Kidney (tissue), 14 donors: ENCODE data around the gene MMP11. TPM values are rescaled to one million over a fixed set of nuclear protein-coding genes. Genes with fewer than 3 reads are reported as not detected.

ENCODE experiments used
- DNase-seq, 5 donors: peaks; one replicate each; pipeline ENCODE4 v3.0.0-alpha.2; 2013 to 2020
- FAIRE-seq: peaks from 2 replicates; lab custom pipeline; 2012; peaks lifted over from hg19 to GRCh38; lab: Jason Lieb, UNC
- H3K27ac ChIP-seq, 2 donors: one replicate each; pipeline ENCODE4 v1.7.0; 2013; ENCODE audit warnings: low read depth in 2 of 2, low read length in 2 of 2, inconsistent platforms in 1 of 2
- H3K27me3 ChIP-seq: one replicate; pipeline ENCODE4 v1.7.1; 2013; ENCODE audit warnings: low read length, inconsistent platforms; ENCODE audit not compliant: control insufficient read depth, insufficient read depth
- H3K36me3 ChIP-seq, 3 donors: one replicate each; pipeline versions ENCODE4 v1.7.0 to v1.7.1; 2013; ENCODE audit warnings: low read length in 3 of 3, control low read depth in 1 of 3, inconsistent platforms in 1 of 3; ENCODE audit not compliant: insufficient read depth in 3 of 3, control insufficient read depth in 2 of 3
- H3K4me1 ChIP-seq, 3 donors: one replicate each; pipeline versions ENCODE4 v1.7.0 to v1.7.1; 2013; ENCODE audit warnings: low read length in 3 of 3, inconsistent platforms in 1 of 3, low read depth in 1 of 3; ENCODE audit not compliant: control insufficient read depth in 2 of 3, insufficient read depth in 2 of 3
- H3K4me3 ChIP-seq, 3 donors: one replicate each; pipeline versions ENCODE4 v1.7.0 to v1.8.1; 2013; ENCODE audit warnings: low read length in 3 of 3, control low read depth in 1 of 3, inconsistent platforms in 1 of 3
- H3K9ac ChIP-seq, 3 donors: one replicate each; pipeline versions ENCODE4 v1.7.0 to v1.7.1; 2013; ENCODE audit warnings: low read length in 3 of 3, control low read depth in 1 of 3, inconsistent platforms in 1 of 3
- H3K9me3 ChIP-seq, 3 donors: one replicate each; pipeline versions ENCODE4 v1.7.0 to v1.7.1; 2013; ENCODE audit warnings: low read length in 3 of 3, control low read depth in 1 of 3, inconsistent platforms in 1 of 3; ENCODE audit not compliant: control insufficient read depth in 2 of 3, insufficient read depth in 1 of 3
- intact Hi-C: fragments of 100-400 bp; cut with DNase I; formaldehyde crosslinking; loops from one replicate; pipeline ENCODE4 v1.11.1; 2022
- polyA plus RNA-seq: library from polyadenylated mRNA; stranded (reverse); fragments of 350-450 nt; fragmentation: Illumina TruSeq; extraction: RNeasy Lipid Tissue Mini Kit (QIAGEN cat#74804); gene quantifications from one replicate; pipeline ENCODE4 v1.2.3, GENCODE V29; 2014; ENCODE audit warnings: low read depth, low replicate concordance; ENCODE audit not compliant: insufficient read depth
- total RNA-seq: library from RNA; stranded (reverse); fragmentation: NEBNext Ultra II Directional; extraction: Animal tissue kit (Norgen Biotek cat#: 25700); gene quantifications from one replicate; pipeline ENCODE4 v1.2.1, GENCODE V29; 2021
- TF ChIP-seq, protein P1 (sequence below): IDR thresholded peaks from 3 replicates; pipeline ENCODE4 v1.5.1; 2012; ENCODE audit warnings: mild to moderate bottlenecking, moderate library complexity, borderline replicate concordance; ENCODE audit not compliant: insufficient read depth; ENCODE audit errors: extremely low read depth
- donor health status: control.
- donor health status: control.
- donor health status: control.
- donor health status: control.
- donor health status: control.
- donor health status: DM: yes; HTN: yes; CAD: no.
- donor health status: Normal renal cell carcinoma (clear cell type).

MMP11 gene
- total and polyA plus RNA-seq, 2 donors from 2014 or later, result 2.7 to 4.4 TPM

DNA sequence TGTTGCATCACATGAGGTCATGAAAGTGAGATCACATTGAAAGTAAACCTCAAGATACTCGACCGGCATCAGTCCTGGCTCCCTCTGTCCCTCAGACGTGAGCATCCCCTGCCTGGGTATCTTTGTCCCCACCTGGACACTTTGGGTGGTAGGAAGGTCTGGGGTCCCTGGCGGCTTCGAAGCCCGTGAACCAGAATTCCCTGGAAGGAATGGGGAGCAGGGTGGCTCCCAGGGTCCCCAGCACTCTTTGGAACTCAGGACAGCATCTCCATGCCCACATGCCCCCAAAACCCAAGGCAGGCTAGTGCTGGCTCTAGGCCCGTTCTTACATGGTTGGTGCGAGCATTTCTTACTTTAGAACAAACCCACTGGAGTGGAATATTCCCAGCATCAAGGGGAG is 58.6 kb downstream of the MMP11 start:
- FAIRE-seq, result no peak
- peaks cover 2 to 34% (median 18%) of the 10 kb centered on the region in 3 donors for H3K36me3 ChIP-seq

DNA sequence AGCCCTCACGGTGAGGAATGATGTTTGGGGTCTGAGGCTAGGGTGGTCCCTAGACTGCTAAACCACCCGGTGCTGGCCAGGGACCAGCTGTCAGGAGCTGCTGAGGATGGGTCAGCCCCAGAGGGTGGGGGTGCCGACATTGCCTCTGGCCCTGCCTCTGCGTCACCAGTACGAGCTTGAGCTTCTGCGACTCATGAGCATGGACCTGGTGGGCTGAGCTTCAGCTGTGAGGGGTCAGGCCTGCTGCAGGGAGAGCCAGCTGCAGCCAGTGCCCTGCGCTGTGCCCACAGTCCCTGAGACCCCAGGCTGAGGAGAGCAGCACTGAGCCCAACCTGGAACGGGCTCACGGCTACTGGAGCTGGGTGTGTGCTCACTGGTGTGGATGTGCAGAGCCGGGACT is 59.1 kb downstream of the MMP11 start:
- Histone ChIP-seq H3K9ac (no peak overlapping the region), H3K4me1 (peaks cover 0 to 3% (median 0%) of the 10 kb centered on the region in 3 donors), H3K4me3 (no peak overlapping the region), H3K27ac (no peak overlapping the region), H3K27me3 (no peaks in the 10 kb centered on the region), H3K36me3 (peaks cover 0 to 34% (median 15%) of the 10 kb centered on the region in 3 donors), H3K9me3 (no peaks in the 10 kb centered on the region)
- intact Hi-C loops, result no loop called here
- TF ChIP-seq, protein P1, sequence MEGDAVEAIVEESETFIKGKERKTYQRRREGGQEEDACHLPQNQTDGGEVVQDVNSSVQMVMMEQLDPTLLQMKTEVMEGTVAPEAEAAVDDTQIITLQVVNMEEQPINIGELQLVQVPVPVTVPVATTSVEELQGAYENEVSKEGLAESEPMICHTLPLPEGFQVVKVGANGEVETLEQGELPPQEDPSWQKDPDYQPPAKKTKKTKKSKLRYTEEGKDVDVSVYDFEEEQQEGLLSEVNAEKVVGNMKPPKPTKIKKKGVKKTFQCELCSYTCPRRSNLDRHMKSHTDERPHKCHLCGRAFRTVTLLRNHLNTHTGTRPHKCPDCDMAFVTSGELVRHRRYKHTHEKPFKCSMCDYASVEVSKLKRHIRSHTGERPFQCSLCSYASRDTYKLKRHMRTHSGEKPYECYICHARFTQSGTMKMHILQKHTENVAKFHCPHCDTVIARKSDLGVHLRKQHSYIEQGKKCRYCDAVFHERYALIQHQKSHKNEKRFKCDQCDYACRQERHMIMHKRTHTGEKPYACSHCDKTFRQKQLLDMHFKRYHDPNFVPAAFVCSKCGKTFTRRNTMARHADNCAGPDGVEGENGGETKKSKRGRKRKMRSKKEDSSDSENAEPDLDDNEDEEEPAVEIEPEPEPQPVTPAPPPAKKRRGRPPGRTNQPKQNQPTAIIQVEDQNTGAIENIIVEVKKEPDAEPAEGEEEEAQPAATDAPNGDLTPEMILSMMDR, result no peak
- FAIRE-seq, result no peak
- DNase-seq, result peak in 1 of 5 donors; percentile 54

More for the DNA sequence above, 58.6 kb downstream of the MMP11 start:
- H3K4me1 ChIP-seq, result peaks cover 0 to 3% (median 0%) of the 10 kb centered on the region in 3 donors
- intact Hi-C loops, result no loop called here
- no peak overlapping the region for H3K4me3 ChIP-seq
- H3K9ac ChIP-seq, result no peak overlapping the region
- H3K27me3 ChIP-seq, result no peaks in the 10 kb centered on the region
- TF ChIP-seq, protein P1, result no peak
- no peak overlapping the region for H3K27ac ChIP-seq
- peak in 1 of 5 donors; percentile 25 for DNase-seq
- no peaks in the 10 kb centered on the region for H3K9me3 ChIP-seq

DNA sequence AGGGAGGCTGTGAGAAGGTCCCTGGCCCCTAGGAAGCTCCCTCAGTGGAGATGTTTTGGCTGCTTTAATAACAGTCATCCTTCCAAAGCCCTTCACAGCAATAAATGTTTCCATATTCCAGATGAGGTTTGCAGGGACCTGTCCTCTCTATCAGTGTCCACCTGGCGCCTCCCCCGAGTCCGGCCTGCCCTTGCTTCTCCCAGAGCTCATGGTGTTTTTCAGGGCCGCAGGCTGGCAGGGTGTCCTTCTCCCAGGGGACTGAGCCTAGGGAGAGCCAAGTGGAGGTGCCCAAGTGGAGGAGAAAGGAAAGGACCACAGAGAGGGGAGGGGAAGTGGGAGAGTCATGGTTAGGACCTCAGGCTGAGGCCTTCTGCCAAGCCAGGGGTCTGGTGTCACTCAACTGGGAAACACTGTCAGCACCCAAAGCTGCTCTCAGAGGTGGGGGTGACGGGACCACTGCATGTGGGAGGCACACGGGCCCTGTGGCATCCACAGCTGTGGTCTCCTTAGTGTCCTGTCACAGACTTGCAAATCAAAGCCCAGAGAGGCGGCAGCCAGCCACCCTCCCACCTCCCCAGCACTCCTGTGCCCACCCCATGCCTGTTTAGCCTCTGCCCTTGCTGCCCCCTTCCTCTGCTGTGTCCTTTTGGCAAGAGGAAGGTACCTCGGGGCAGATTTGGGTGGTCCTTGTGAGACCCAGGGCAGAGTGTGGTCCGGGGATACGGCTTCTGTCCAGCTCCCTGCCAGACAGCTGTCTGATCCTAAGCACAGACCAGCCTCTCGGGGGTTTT is 59.8 kb downstream of the MMP11 start:
- no peaks in the 10 kb centered on the region for H3K9me3 ChIP-seq
- peak in 1 of 5 donors; percentile 44 for DNase-seq
- H3K9ac ChIP-seq, result no peak overlapping the region
- no peak for FAIRE-seq
- H3K36me3 ChIP-seq, result peaks cover 0 to 34% (median 10%) of the 10 kb centered on the region in 3 donors
- no peak overlapping the region for H3K4me3 ChIP-seq
- H3K27me3 ChIP-seq, result no peaks in the 10 kb centered on the region
- peaks cover 0 to 3% (median 0%) of the 10 kb centered on the region in 3 donors for H3K4me1 ChIP-seq
- TF ChIP-seq, protein P1, result no peak
- intact Hi-C loops, result no loop called here
- no peak overlapping the region for H3K27ac ChIP-seq
